Measurements from ENCODE around the gene NFE2L3.
A peak's percentile ranks its signal among the peaks of the same experiment; 100 is the strongest.
"Not testable (repeated sequence)": the region's sequence is repeated elsewhere in the genome, so short reads cannot be mapped to it uniquely, and the experiment has no call there.

The NFE2L3 gene

GRCh38 chr7:26145238-26145637 lies 6.8 kb upstream of the NFE2L3 start:
- H3K4me3 ChIP-seq (replicated peaks; ENCODE audit: low read depth, low read length) = no peak overlapping the region
- TF ChIP-seq, protein P1, sequence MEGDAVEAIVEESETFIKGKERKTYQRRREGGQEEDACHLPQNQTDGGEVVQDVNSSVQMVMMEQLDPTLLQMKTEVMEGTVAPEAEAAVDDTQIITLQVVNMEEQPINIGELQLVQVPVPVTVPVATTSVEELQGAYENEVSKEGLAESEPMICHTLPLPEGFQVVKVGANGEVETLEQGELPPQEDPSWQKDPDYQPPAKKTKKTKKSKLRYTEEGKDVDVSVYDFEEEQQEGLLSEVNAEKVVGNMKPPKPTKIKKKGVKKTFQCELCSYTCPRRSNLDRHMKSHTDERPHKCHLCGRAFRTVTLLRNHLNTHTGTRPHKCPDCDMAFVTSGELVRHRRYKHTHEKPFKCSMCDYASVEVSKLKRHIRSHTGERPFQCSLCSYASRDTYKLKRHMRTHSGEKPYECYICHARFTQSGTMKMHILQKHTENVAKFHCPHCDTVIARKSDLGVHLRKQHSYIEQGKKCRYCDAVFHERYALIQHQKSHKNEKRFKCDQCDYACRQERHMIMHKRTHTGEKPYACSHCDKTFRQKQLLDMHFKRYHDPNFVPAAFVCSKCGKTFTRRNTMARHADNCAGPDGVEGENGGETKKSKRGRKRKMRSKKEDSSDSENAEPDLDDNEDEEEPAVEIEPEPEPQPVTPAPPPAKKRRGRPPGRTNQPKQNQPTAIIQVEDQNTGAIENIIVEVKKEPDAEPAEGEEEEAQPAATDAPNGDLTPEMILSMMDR (IDR thresholded peaks at IDR 0.05; ENCODE audit: low read length, missing control alignments) = no peak
- DNase-seq (ENCODE audit: low read depth) = no peak

- H3K4me3 ChIP-seq (replicated peaks; ENCODE audit: low read depth, low read length) = no peak overlapping the region
- no peak for DNase-seq (ENCODE audit: low read depth)
- TF ChIP-seq, protein P1 (IDR thresholded peaks at IDR 0.05; ENCODE audit: low read length, missing control alignments) = no peak
These were observed 5.0 kb upstream of the NFE2L3 start for GRCh38 chr7:26147030-26147429.

DNA sequence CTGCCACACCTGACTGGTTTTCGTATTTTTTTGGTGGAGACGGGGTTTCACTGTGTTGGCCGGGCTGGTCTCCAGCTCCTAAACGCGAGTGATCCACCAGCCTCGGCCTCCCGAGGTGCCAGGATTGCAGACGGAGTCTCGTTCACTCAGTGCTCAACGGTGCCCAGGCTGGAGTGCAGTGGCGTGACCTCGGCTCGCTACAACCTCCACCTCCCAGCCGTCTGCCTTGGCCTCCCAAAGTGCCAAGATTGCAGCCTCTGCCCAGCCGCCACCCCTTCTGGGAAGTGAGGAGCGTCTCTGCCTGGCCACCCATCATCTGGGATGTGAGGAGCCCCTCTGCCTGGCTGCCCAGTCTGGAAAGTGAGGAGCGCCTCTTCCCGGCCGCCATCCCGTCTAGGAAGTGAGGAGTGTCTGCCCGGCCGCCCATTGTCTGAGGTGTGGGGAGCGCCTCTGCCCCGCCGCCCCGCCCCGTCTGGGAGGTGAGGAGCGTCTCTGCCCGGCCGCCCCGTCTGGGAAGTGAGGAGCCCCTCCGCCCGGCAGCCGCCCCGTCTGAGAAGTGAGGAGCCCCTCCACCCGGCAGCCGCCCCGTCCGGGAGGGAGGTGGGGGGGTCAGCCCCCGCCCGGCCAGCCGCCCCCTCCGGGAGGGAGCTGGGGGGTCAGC lies 4.2 kb upstream of the NFE2L3 start:
- not testable (repeated sequence) for DNase-seq (ENCODE audit: low read depth); H3K4me3 ChIP-seq (replicated peaks; ENCODE audit: low read depth, low read length)

DNA sequence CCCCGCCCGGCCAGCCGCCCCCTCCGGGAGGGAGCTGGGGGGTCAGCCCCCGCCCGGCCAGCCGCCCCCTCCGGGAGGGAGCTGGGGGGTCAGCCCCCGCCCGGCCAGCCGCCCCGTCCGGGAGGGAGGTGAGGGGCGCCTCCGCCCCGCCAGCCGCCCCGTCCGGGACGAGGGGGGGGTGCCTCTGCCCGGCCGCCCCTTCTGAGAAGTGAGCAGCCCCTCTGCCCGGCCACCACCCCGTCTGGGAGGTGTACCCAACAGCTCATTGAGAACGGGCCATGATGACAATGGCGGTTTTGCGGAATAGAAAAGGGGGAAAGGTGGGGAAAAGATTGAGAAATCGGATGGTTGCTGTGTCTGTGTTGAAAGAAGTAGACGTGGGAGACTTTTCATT lies 3.7 kb upstream of the NFE2L3 start:
- DNase-seq (ENCODE audit: low read depth); H3K4me3 ChIP-seq (replicated peaks; ENCODE audit: low read depth, low read length): not testable (repeated sequence)

GRCh38 chr7:26149391-26149977 lies 2.5 kb upstream of the NFE2L3 start:
- TF ChIP-seq, protein P1 (IDR thresholded peaks at IDR 0.05; ENCODE audit: low read length, missing control alignments) = no peak
- DNase-seq (ENCODE audit: low read depth) = no peak
- H3K4me3 ChIP-seq (replicated peaks; ENCODE audit: low read depth, low read length) = no peak overlapping the region

DNA sequence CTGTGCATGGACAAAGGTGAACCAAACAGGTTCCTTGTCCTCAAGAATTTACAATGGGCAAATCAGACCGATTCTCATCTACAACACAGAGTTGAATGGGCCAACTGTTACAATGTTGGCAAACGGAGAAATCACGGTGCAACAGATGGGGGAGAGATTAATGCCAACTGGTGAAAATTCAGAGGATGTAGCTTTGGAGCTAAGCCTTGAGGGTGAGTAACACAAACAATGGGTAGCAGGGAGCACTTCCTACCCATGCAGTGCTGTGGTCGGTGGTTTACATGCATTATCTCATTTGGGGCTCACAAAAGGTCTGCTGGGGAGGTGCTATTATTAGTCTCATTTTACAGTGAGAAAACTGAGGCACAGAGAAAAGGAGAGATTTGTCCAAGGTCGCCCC lies 902 bp upstream of the NFE2L3 start:
- H3K4me3 ChIP-seq (replicated peaks; ENCODE audit: low read depth, low read length) = no peak overlapping the region
- no peak for DNase-seq (ENCODE audit: low read depth)
- TF ChIP-seq, protein P1 (IDR thresholded peaks at IDR 0.05; ENCODE audit: low read length, missing control alignments) = no peak

GRCh38 chr7:26151650-26151952 lies 397 bp upstream of the NFE2L3 start:
- TF ChIP-seq, protein P1 (IDR thresholded peaks at IDR 0.05; ENCODE audit: low read length, missing control alignments) = no peak
- no peak for DNase-seq (ENCODE audit: low read depth)
- H3K4me3 ChIP-seq (replicated peaks; ENCODE audit: low read depth, low read length) = peak overlapping the region; percentile 58

DNA sequence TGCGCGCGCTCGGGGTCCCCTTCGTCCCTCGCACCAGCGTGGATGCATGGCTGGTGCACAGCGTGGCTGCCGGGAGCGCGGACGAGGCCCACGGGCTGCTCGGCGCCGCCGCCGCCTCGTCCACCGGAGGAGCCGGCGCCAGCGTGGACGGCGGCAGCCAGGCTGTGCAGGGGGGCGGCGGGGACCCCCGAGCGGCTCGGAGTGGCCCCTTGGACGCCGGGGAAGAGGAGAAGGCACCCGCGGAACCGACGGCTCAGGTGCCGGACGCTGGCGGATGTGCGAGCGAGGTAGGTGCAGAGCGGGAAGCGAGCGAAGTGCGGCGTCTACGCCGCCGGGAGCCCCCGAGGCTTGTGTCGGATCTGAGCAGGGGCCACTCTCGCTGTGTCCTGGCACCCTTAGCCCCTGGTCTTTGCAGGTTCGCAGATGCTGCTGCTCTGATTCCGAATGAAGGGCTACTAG lies 813 bp downstream of the NFE2L3 start:
- H3K4me3 ChIP-seq (replicated peaks; ENCODE audit: low read depth, low read length) = peak overlapping the region; percentile 58
- not testable (repeated sequence) for DNase-seq (ENCODE audit: low read depth)
